Measurements from ENCODE around the gene PCDHGB6.

PCDHGB6 gene

GRCh38 chr5:141440341-141440740 lies 32.5 kb downstream of the PCDHGB6 start (continued):
- TF ChIP-seq ZNF792 (tag by site-specific recombination; IDR thresholded peaks at IDR 0.05) = no peak
- no peak for TF ChIP-seq ZIC2 (tag by site-specific recombination; IDR thresholded peaks at IDR 0.05)

DNA sequence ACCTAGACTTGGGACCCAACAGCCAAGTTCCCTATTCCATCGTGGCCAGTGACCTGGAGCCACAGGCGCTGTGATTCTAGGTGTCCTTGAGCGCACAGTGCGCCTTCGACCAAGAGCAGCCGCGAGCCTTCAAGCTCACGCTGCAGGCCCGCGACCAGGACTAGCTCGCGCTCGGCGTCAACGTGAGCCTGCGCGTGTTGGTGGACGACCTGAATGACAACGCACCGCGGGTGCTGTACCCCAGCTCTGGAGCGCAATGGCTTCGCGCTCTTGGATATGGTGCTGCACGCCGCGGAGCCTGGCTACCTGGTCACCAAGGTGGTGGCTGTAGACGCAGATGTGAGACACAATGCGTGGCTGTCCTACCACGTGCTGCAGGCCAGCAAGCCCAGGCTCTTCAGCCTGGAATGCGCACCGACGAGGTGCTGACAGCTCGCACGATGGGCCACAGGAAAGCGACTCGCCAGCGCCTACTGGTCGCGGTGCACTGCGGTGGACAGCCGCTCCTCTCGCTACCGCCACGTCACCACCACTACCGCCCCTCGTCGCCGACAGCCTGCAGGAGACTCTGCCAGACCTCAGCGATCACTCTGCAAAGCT lies 33.9 kb downstream of the PCDHGB6 start:
- ChIA-PET CTCF (interaction anchor here (0.6 kb wide), 1 partner anchor 34 kb away, joined by 3 read pairs; the partner anchor contains the start of gene PCDHGC3), POLR2A (no interaction called here)
- TF ChIP-seq ZNF362 (tag by site-specific recombination; IDR thresholded peaks at IDR 0.05) (no peak), ZNF311 (tag by site-specific recombination; IDR thresholded peaks at IDR 0.05; ENCODE audit: borderline replicate concordance) (no peak), ZNF114 (tag by site-specific recombination; IDR thresholded peaks at IDR 0.05) (no peak), ZNF324 (tag by site-specific recombination; IDR thresholded peaks at IDR 0.05) (no peak), ZNF596 (tag by site-specific recombination; IDR thresholded peaks at IDR 0.05) (no peak), ZNF221 (tag by site-specific recombination; IDR thresholded peaks at IDR 0.05; ENCODE audit: borderline replicate concordance) (no peak), ZNF202 (tag by site-specific recombination; IDR thresholded peaks at IDR 0.05; ENCODE audit: borderline replicate concordance) (no peak), ZNF112 (tag by site-specific recombination; IDR thresholded peaks at IDR 0.05) (no peak), ZNF654 (tag by site-specific recombination; IDR thresholded peaks at IDR 0.05; ENCODE audit: low read depth) (no peak), ZBTB17 (tag by site-specific recombination; IDR thresholded peaks at IDR 0.05) (no peak), BCL11A (tag by site-specific recombination; IDR thresholded peaks at IDR 0.05; ENCODE audit: low read depth) (no peak), ZNF658 (tag by site-specific recombination; IDR thresholded peaks at IDR 0.05) (no peak), ZBTB1 (tag by site-specific recombination; IDR thresholded peaks at IDR 0.05) (no peak), ZSCAN30 (tag by site-specific recombination; IDR thresholded peaks at IDR 0.05) (no peak), ZNF19 (tag by site-specific recombination; IDR thresholded peaks at IDR 0.05; ENCODE audit: low read depth) (no peak), ZNF768 (tag by site-specific recombination; IDR thresholded peaks at IDR 0.05) (no peak), ZBTB48 (tag by site-specific recombination; IDR thresholded peaks at IDR 0.05) (no peak), GFI1B (tag by site-specific recombination; IDR thresholded peaks at IDR 0.05) (no peak), ZNF239 (tag by site-specific recombination; IDR thresholded peaks at IDR 0.05) (no peak)
- TF ChIP-seq, protein P1, sequence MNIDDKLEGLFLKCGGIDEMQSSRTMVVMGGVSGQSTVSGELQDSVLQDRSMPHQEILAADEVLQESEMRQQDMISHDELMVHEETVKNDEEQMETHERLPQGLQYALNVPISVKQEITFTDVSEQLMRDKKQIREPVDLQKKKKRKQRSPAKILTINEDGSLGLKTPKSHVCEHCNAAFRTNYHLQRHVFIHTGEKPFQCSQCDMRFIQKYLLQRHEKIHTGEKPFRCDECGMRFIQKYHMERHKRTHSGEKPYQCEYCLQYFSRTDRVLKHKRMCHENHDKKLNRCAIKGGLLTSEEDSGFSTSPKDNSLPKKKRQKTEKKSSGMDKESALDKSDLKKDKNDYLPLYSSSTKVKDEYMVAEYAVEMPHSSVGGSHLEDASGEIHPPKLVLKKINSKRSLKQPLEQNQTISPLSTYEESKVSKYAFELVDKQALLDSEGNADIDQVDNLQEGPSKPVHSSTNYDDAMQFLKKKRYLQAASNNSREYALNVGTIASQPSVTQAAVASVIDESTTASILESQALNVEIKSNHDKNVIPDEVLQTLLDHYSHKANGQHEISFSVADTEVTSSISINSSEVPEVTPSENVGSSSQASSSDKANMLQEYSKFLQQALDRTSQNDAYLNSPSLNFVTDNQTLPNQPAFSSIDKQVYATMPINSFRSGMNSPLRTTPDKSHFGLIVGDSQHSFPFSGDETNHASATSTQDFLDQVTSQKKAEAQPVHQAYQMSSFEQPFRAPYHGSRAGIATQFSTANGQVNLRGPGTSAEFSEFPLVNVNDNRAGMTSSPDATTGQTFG (tag by site-specific recombination; IDR thresholded peaks at IDR 0.05; ENCODE audit: borderline replicate concordance) = no peak
- Histone ChIP-seq H3K27ac (ENCODE audit: extremely low read depth, low read depth, low read length) (no peak overlapping the region), H3K9me3 (ENCODE audit: control insufficient read depth, insufficient read depth, low read depth, low read length) (no peaks in the 10 kb centered on the region), H3K4me3 (ENCODE audit: low read depth, low read length) (no peak overlapping the region), H3K36me3 (ENCODE audit: control insufficient read depth in 2 of 2, insufficient read depth in 1 of 2, low read length in 2 of 2) (no peaks in the 10 kb centered on the region), H3K4me1 (ENCODE audit: control insufficient read depth, insufficient read depth, low read length) (no peaks in the 10 kb centered on the region)
